Measurements from ENCODE around the gene MALSU1. TPM values are rescaled to one million over a fixed set of nuclear protein-coding genes. Genes with fewer than 3 reads are reported as not detected.

Gene MALSU1
- polyA plus RNA-seq (2012; ENCODE audit: insufficient read depth, insufficient read length): 203 TPM

- peak; percentile 97 for DNase-seq (ENCODE audit: low read depth, low spot score)
- H3K4me3 ChIP-seq (ENCODE audit: low read length): peak within 1 kb of the TSS; percentile 79
Measured at GRCh38 chr7:23298885-23299769, at the start of gene MALSU1. TSS of gene MALSU1 (plus strand) at chr7:23299339. CDS start at chr7:23299353, 14 bp downstream.

GRCh38 chr7:23249486-23249885 lies 49.7 kb upstream of the MALSU1 start:
- no peak for DNase-seq (ENCODE audit: low read depth, low spot score)
- no peak overlapping the region for H3K4me3 ChIP-seq (ENCODE audit: low read length)

- H3K4me3 ChIP-seq (ENCODE audit: low read length): no peak overlapping the region
- DNase-seq (ENCODE audit: low read depth, low spot score): no peak
Measured at GRCh38 chr7:23254051-23254681, 45.0 kb upstream of the MALSU1 start.

DNA sequence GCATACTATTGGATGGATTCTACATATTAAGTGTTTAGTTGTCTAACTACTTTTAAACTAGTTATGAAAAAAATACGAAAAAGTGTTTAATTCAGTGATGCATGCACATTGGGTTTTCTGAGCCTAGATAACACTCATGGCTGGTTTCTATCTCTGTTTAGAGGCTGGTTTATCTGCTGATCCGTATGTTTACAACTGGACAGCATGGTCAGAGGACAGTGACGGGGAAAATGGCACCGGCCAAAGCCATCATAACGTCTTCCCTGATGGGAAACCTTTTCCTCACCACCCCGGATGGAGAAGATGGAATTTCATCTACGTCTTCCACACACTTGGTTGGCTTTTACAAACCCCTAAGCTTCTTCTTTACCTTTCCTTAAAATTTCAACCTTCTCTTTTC lies 42.4 kb upstream of the MALSU1 start:
- no peak overlapping the region for H3K4me3 ChIP-seq (ENCODE audit: low read length)
- DNase-seq (ENCODE audit: low read depth, low spot score): no peak

GRCh38 chr7:23260371-23260770 lies 38.8 kb upstream of the MALSU1 start:
- no peak overlapping the region for H3K4me3 ChIP-seq (ENCODE audit: low read length)
- DNase-seq (ENCODE audit: low read depth, low spot score): no peak

DNA sequence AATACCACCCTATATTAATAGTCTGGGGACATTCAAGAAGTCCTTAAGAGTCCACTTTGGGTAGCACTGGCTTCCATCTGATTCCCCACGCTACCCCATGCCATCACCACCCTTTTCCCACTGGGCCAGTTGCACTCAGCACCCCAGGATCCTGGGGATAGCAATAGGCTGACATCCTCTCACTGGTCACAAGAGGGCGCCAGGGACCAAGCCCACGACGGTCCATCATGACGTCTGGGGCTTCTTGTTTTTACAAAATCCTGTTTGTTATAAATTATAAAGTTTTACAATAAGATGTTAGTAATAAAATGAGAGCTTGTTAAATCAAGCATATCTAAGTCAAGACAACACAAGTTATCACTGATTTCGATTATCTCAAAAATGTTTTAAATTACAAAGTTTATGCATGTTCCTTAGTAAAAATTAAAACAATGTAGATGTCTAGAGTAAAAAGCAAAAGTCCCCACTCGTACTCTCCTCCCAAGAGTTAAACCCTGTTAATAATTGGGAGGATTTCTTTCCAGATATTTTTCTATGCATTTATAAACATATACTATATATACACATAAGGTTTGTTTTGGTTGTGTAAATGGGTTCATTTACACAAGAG lies 37.2 kb upstream of the MALSU1 start:
- DNase-seq (ENCODE audit: low read depth, low spot score): peak; percentile 49
- no peak overlapping the region for H3K4me3 ChIP-seq (ENCODE audit: low read length)

- no peak for DNase-seq (ENCODE audit: low read depth, low spot score)
- H3K4me3 ChIP-seq (ENCODE audit: low read length): no peak overlapping the region
Measured at GRCh38 chr7:23264916-23265458, 34.2 kb upstream of the MALSU1 start.

DNA sequence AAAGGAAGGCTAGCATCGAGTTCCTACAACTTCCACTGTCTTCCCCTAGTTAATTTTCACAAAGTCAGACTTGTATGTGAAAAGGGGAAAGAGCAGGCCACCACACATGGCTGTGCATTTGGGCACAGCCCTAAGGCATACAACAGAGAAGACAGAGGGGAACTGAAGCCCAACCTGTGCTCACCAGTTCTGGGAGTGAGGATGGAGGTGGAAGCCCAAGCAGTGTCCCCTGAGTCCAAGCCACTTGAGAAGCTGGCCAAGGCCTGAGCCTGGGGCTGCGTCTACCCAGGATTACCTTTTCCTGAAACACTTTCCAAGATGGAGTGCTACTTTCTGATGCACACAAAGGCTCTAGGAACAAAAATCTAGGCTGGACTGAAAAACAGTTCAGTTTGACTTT lies 32.2 kb upstream of the MALSU1 start:
- DNase-seq (ENCODE audit: low read depth, low spot score): no peak

DNA sequence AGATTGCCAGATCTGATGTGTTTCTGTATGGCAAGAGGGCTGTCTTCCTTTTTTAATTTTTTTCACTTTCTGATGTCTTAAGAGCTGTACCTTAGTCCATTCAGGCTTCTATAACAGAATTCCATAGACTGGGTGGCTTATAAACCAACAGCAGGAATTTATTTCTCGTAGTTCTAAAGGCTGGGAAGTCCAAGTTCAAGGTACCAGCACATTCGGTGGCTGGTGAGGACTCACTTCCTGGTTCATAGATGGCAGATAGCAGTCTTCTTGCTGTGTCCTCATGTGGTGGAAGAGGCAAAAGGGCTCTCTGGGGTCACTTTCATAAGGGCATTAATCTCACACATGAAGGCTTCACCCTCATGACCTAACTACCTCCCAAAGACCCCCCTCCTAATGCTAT lies 31.8 kb upstream of the MALSU1 start:
- DNase-seq (ENCODE audit: low read depth, low spot score): no peak
- no peak overlapping the region for H3K4me3 ChIP-seq (ENCODE audit: low read length)

More for the DNA sequence above, 32.2 kb upstream of the MALSU1 start:
- no peak overlapping the region for H3K4me3 ChIP-seq (ENCODE audit: low read length)

DNA sequence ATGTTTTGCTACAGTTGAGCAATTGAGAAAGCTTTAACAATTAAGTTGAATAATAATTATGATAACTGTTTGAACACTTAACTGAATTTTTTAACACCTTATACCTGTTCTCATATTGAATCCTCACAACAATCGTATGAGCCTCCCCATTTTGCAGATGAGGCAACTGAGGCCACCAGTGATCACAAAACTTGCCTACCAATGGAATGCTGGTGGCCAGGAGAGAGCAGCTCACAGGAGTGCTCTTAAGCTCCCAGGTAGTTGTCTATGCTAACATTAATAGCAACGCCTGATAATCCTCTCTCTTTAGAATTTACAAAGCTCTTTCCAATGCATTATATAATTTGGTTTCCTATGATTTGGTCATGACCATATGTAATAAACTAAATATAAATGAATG lies 31.0 kb upstream of the MALSU1 start:
- no peak overlapping the region for H3K4me3 ChIP-seq (ENCODE audit: low read length)

GRCh38 chr7:23268746-23269145 lies 30.4 kb upstream of the MALSU1 start:
- H3K4me3 ChIP-seq (ENCODE audit: low read length): no peak overlapping the region
- no peak for DNase-seq (ENCODE audit: low read depth, low spot score)

More for the DNA sequence above, 31.0 kb upstream of the MALSU1 start:
- no peak for DNase-seq (ENCODE audit: low read depth, low spot score)

DNA sequence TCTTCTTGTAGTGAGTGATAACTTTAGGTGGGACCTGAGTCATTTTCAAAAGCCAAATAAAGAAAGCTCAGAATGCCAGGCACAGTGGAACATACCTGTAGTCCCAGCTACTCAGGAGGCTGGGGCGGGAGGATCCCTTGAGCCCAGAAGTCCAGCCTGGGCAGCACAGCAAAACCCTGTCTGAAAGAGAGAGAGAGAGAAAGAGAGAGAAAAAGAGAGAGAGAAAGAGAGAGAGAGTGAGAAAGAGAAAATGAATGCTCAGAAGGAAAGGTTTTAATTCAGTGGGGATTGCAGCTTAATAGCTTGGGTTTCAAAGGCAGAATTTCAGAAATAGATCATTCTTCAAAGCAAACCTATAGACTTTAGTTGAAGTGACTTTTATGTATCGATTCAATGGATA lies 26.9 kb upstream of the MALSU1 start:
- no peak overlapping the region for H3K4me3 ChIP-seq (ENCODE audit: low read length)
- DNase-seq (ENCODE audit: low read depth, low spot score): no peak

- peak overlapping the region; percentile 52 for H3K4me3 ChIP-seq (ENCODE audit: low read length)
- peak; percentile 89 for DNase-seq (ENCODE audit: low read depth, low spot score)
Measured at GRCh38 chr7:23273141-23273599, 26.0 kb upstream of the MALSU1 start.

- H3K4me3 ChIP-seq (ENCODE audit: low read length): no peak overlapping the region
- DNase-seq (ENCODE audit: low read depth, low spot score): no peak
Measured at GRCh38 chr7:23275912-23276311, 23.2 kb upstream of the MALSU1 start.

DNA sequence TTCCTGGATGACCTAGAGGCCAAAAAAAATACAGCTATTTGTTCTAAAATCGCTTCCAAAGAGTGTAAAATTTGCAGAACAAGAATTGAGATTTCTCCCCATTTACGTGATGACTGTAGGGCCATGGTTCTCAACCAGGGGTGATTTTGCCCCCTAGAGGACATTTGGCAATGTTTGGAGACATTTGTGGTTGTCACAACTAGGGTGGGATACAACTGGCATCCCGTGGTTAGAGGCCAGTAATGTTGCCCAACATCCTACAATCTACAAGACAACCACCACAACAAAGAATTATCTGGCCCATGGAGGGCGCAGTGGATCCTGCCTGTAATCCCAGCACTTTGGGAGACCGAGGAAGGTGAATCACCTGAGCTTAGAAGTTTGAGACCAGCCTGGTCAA lies 22.8 kb upstream of the MALSU1 start:
- DNase-seq (ENCODE audit: low read depth, low spot score): peak; percentile 78
- no peak overlapping the region for H3K4me3 ChIP-seq (ENCODE audit: low read length)

- no peak overlapping the region for H3K4me3 ChIP-seq (ENCODE audit: low read length)
- DNase-seq (ENCODE audit: low read depth, low spot score): no peak
Measured at GRCh38 chr7:23276947-23277346, 22.2 kb upstream of the MALSU1 start.

- no peak overlapping the region for H3K4me3 ChIP-seq (ENCODE audit: low read length)
- DNase-seq (ENCODE audit: low read depth, low spot score): peak; percentile 76
Measured at GRCh38 chr7:23277359-23277989, 21.7 kb upstream of the MALSU1 start.

GRCh38 chr7:23279819-23280525 lies 19.2 kb upstream of the MALSU1 start:
- no peak for DNase-seq (ENCODE audit: low read depth, low spot score)
- no peak overlapping the region for H3K4me3 ChIP-seq (ENCODE audit: low read length)

DNA sequence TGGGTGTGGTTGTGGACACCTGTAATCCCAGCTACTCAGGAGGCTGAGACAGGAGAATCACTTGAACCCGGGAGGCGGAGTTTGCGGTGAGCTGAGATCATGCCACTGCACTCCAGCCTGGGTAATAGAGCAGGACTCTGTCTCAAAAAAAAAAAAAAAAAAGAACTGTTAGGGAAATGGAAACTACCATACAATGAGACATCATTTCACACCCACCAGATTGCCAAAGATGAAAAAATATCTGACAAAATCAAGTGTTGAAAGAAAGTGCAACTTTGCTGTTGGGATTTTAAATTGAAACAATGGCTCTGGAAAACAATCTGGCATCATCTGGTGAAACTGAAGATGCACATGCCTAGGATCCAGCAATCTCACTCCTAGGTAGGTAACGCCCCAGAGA lies 16.1 kb upstream of the MALSU1 start:
- no peak for DNase-seq (ENCODE audit: low read depth, low spot score)
- H3K4me3 ChIP-seq (ENCODE audit: low read length): no peak overlapping the region

Measured in Jurkat, Clone E6-1 (cell line).